GM19351 (cell line): Measurements from ENCODE around the gene OR6N1.

Source experiments
- ATAC-seq: cut with Tn5 transposase; IDR thresholded peaks from one replicate; pipeline ENCODE4 v1.9.1; 2021; ENCODE audit warnings: mild to moderate bottlenecking, moderate library complexity; ENCODE audit not compliant: unreplicated experiment

Gene OR6N1

GRCh38 chr1:158752155-158752712 lies 19.8 kb downstream of the OR6N1 start:
- ATAC-seq = no peak

GRCh38 chr1:158735848-158736247 lies 36.1 kb downstream of the OR6N1 start:
- ATAC-seq = no peak

- no peak for ATAC-seq
Observed at GRCh38 chr1:158732524-158732923, 39.5 kb downstream of the OR6N1 start.

GRCh38 chr1:158731707-158732106 lies 40.3 kb downstream of the OR6N1 start:
- ATAC-seq = no peak

- no peak for ATAC-seq
Observed at GRCh38 chr1:158730453-158730852, 41.5 kb downstream of the OR6N1 start.

- no peak for ATAC-seq
Observed at GRCh38 chr1:158728510-158729225, 43.3 kb downstream of the OR6N1 start.

GRCh38 chr1:158724442-158724841 lies 47.6 kb downstream of the OR6N1 start:
- ATAC-seq = no peak

- no peak for ATAC-seq
Observed at GRCh38 chr1:158720620-158721019, 51.4 kb downstream of the OR6N1 start, which contains the start of gene OR6K3. OR6K3 (minus strand) TSS chr1:158720720; CDS start chr1:158718115, 2,605 bp downstream.

- ATAC-seq = no peak
Observed at GRCh38 chr1:158719664-158720063, 52.3 kb downstream of the OR6N1 start.

- no peak for ATAC-seq
Observed at GRCh38 chr1:158717344-158717743, 54.7 kb downstream of the OR6N1 start.

- no peak for ATAC-seq
Observed at GRCh38 chr1:158716335-158716734, 55.7 kb downstream of the OR6N1 start.

GRCh38 chr1:158714754-158715153 lies 57.2 kb downstream of the OR6N1 start:
- no peak for ATAC-seq
